Ishikawa (cell line): ENCODE results near the gene RAP1GAP2.

ENCODE experiments used
- EP300 ChIP-seq: IDR thresholded peaks from 2 replicates; pipeline ENCODE4 v1.6.1; 2012; ENCODE audit warnings: borderline replicate concordance
- YY1 ChIP-seq: IDR thresholded peaks from 2 replicates; pipeline ENCODE4 v1.6.1; 2012; ENCODE audit warnings: low read depth

GRCh38 chr17:2959371-2960130, 163.3 kb downstream of the RAP1GAP2 start:
- TF ChIP-seq EP300 (no peak), YY1 (no peak)
